T-helper 2 cell (primary cell): ENCODE results near the gene CMTM4.
A peak's percentile ranks its signal among the peaks of the same experiment; 100 is the strongest.
"Not testable (repeated sequence)": the region's sequence is repeated elsewhere in the genome, so short reads cannot be mapped to it uniquely, and the experiment has no call there.

Experiments
- DNase-seq, 5 experiments: peaks; one replicate each; pipeline versions ENCODE4 v3.0.0 to v3.0.0-alpha.2; 2012 to 2022

CMTM4 gene

DNA sequence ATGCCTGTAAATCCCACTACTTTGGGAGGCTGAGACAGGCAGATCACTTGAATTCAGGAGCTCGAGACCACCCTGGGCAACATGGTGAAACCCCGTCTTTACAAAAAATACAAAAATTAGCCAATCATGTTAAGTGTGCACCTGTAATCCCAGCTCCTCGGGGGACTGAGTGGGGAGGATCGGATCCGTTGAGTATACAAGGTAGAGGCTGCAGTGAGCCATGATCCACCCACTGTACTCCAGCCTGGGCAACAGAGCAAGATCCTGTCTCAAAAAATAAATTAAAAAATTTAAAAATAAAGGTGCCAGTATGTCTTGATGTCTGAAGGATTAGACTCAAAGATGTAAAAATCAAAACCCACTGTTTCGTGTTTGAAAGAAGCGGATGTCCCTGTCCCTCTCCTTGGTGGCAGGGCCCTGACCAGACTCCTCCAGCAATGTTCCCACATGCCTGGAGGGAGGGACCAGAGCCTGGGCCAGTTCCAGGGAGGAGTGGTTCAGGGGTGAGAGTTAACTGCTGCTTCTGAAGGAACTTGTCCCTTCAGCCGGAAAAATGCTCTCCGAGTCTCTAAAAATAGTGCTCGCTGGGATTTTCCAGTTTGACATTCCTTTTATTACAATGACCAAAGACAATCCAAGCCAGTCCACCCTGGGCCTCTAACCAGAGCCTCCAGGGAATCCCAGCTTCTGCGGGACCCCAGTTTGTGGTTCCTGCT, 9.4 kb upstream of the CMTM4 start:
- DNase-seq = no peak

DNA sequence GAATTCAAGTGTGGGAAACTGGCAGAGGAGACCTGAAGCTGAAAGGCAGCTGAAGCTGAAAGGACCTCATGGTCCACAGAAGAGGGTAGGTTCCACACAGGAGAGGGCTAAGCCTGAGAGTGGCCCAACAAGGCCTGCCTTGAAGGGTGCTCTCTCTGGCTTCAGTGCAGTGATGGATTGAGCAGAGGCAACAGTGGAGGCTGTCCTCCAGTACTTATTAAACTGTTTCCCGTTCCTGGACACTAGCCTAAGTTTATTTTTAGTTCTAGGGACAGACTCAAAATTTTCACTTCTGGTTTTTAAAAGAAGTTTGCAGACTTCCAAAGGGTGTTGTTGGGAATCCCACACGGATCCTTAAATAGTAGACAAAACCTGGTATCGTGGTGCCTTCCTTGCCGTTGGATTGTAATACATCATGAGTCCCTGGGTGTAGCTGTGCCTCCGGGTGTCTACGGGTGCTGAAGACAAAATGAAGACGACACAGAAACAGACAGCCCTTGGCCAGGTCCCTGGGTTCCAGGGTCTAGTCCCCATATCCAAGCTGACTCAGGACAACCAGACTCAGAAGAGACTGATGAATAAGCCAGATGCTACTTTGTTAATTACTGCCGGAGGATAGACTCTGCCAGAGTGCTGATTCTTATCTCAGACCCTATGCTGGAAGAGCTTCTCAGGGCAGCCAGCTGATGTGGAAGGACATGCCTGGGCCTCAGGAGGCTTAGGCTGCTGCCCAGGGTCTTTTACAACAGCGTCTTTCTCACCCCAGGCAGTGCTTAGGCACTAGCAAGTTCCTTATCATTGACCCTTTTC, 7.1 kb upstream of the CMTM4 start:
- DNase-seq = no peak

- no peak for DNase-seq
These were observed 5.0 kb upstream of the CMTM4 start for GRCh38 chr16:66701516-66701915.

DNA sequence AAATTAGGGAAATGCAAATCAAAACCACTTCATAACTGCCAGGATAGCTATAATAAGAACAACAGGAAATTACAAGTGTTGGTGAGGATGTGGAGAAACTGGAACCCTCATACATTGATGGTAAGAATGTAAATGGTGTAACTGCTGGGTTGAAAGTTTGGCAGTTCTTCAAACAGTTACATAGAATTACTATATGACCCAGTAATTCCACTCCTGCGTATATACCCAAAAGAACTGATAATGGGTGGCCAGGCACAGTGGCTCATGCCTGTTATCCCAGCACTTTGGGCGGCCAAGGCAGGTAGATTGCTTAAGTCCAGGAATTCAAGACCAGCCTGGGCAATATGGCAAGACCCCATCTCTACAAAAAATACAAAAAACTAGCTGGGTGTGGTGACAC, 4.5 kb upstream of the CMTM4 start:
- DNase-seq = no peak

DNA sequence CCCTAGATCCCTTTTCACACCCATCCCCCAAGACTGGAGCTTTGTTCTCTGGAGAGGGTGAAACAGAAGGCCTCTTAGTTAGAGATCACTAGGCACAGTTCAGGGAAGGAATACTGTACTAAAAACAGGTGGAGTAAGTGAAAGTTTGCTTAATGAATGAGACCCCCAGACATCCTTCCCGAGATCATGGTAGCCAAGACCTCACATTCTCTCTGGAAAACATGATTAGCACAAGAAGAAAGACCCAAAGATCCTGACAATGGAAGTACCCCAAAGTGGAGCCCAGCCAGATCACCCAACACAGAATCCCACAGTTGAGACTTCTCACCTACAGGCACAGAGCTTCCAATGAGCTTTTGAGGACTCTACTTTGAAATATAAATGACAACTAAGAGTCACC, 3.4 kb upstream of the CMTM4 start:
- no peak for DNase-seq

DNA sequence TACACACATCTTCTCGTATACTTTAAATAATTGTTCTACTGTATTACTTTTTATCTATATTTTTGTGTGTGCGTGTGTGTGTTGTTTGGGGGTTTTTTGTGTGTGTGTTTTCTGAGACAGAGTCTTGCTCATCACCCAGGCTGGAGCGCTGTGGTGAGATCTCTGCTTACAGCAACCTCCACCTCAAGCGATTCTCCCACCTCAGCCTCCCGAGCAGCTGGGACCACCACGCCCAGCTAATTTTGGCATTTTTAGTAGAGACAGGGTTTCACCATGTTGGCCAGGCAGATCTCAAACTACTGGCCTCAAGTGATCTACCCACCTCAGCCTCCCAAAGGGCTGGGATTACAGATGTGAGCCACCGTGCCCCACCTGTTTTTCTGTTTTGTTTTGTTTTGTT, 1.5 kb upstream of the CMTM4 start:
- DNase-seq = no peak

GRCh38 chr16:66695935-66696668, 441 bp downstream of the CMTM4 start:
- DNase-seq = peak in 2 of 5 experiments; percentile 4 to 6

DNA sequence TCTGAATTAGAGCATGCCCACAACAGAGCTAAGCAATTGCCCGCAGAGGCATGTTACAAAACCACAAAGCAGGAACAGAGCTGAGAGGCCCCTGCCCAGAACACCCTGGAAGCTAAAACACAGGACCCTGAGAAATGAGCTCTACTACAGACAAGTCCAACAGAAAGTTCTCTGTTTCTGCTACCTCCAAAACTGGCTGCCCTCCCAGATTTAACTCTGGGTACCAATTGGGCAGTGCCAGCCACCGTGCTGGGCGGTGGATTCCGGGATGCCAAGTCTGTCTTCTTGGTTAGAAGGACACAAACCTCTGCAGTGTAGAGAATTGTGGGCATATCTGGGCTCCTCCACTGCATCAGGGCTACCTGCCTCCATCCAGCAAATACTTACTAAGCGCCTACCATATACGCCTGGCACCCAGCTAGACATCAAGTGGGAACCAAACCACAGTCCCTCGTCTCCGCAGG, 1.0 kb downstream of the CMTM4 start:
- no peak for DNase-seq

GRCh38 chr16:66693149-66693548, 3.4 kb downstream of the CMTM4 start:
- no peak for DNase-seq

DNA sequence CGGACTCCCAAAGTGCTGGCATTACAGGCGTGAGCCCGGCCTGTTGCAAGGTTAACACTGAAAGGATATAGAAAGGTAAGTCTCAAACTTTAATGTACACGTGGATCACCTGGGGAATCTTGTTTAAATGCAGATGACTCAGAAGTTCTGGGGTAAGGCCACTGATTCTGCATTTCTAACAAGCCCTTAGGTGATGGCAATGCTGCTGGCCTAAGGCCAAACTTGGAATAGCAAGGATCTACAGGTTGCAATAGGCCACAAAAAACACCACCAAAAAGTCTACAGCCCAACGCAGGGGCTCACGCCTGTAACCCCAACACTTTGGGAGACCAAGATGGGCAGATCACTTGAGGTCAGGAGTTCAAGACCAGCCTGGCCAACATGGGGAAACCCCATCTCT, 4.2 kb downstream of the CMTM4 start:
- DNase-seq = no peak

- peak in 1 of 5 experiments; percentile 24 for DNase-seq
These were observed 5.3 kb downstream of the CMTM4 start for GRCh38 chr16:66691234-66691633.

DNA sequence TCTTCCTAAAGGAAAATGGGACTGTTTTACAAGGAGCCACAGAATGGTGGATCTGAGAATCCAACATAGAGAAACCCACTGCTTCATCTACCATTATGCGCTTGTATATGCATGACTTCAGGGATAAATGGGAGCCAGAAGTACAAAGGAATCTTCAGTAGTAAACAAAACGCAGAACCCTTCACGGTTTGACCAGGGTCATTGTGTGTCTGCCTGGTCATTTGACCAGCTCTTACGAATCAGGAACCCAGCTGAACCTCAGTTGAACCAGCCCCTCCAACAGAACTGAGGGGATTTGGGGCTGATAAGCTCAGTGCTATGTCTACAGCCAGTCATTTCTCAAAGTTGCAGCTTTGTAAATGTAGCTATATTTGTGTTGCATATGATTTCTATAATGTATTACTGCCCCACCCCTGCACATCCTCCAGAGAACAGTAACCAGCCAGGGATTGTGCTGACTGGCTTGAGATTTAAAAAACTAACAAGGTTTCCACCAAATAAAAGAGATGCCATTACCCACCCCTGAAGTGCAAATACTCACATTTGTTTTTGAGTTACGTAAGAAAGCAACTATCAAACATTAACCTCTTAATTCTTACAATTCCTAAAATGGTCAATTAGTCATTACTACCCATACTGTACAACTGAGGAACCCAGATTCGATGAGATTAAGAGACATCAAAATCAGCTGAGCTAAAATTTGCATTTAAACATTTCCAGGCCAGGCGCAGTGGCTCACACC, 6.3 kb downstream of the CMTM4 start:
- DNase-seq = no peak

GRCh38 chr16:66689282-66689681, 7.3 kb downstream of the CMTM4 start:
- no peak for DNase-seq

GRCh38 chr16:66687906-66688625, 8.5 kb downstream of the CMTM4 start:
- no peak for DNase-seq

DNA sequence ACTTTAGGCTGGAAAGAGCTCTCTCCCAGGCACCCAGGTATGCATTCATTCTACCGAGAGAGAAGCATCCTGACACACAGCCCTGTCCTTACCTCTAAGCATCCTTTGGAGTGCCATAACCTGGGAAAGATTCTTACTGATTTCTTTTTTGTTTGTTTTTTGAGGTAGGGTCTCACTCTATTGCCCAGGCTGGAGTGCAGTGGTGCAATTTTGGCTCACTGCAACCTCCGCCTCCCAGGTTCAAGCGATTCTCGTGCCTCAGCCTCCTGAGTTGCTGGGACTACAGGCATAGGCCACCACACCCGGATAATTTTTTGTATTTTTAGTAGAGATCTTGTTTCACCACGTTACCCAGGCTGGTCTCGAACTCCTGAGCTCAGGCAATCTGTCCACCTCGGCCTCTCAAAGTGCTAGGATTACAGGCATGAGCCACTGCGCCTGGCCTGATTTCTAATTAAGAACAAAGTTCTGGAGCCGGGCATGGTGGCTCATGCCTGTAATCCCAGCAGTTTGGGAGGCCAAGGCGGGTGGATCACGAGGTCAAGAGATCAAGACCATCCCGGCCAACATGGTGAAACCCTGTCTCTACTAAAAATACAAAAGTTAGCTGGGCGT, 10.9 kb downstream of the CMTM4 start:
- DNase-seq = not testable (repeated sequence)

DNA sequence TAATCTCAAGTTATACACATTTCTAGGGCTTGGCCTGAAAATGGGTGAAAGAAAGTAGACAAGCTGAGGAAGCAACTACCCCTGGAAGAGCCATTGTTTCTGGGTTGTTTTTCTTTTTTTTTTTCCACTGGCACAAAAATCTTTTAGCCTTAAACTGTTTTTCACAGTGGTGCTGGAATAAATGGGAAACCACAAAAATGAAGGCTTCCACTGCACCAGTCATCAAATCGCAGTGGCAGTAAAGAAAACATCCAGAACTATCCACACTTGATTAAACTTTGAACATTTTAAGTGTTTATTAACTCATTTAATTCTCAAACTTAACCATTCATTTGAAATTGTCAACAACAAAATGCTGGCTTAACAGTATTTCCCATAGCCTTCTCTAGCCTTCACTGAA, 14.3 kb downstream of the CMTM4 start:
- no peak for DNase-seq

DNA sequence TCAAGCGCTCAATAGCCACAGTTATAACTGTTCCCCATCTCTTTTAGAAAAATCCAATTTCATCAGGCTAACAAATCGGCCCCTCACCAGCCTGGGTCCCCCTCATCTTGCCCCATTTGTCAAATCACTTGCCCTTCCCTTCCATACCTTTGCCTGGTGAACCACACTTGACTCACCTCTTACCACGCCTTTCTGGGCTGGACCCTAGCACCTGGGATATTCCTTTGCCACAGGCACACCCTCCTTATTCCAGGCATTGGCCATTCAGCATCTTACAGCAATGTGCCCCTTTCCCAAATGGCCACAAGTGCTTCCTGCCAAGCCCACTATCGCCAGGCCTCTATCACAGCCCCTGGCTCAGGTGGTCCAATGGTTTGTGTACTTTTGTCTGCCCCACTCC, 14.9 kb downstream of the CMTM4 start:
- DNase-seq = no peak

- no peak for DNase-seq
These were observed 18.2 kb downstream of the CMTM4 start for GRCh38 chr16:66678337-66678736.

- DNase-seq = no peak
These were observed 18.7 kb downstream of the CMTM4 start for GRCh38 chr16:66677836-66678235.

GRCh38 chr16:66677179-66677578, 19.4 kb downstream of the CMTM4 start:
- DNase-seq = no peak

GRCh38 chr16:66676599-66676998, 19.9 kb downstream of the CMTM4 start:
- DNase-seq = no peak

DNA sequence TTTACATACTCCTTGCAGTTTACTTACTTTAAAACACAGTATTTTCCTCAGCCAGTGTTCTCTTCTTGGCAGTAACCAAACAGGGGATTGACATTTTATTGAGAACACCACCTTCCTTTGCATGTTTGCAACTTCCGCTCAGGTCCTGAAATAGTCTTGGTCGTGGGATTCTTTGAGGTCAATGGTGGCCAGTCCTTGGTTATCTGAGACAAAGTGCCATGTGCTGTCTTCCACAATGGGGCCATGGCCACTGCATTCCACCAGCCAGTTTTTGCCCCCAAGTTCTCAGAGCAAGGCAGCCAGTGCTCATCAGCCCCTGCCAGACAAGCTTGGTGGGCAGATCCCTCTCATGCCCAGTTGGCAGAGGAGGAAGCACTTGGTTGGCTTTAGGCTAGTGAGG, 22.9 kb downstream of the CMTM4 start:
- DNase-seq = no peak
